WTC11 (cell line): ENCODE results near the gene PRR13. TPM values are rescaled to one million over a fixed set of nuclear protein-coding genes. Genes with fewer than 3 reads are reported as not detected.
A peak's percentile ranks its signal among the peaks of the same experiment; 100 is the strongest.

Experiments
- ATAC-seq: fragments of 200-7000 bp; cut with Tn5 transposase; 2 replicates; pipeline ENCODE4 v1.10.0; 2021; ENCODE audit warnings: mild to moderate bottlenecking, moderate library complexity
- CTCF ChIA-PET: fragments of 300-600 bp; sonication (Branson Sonifier 250); formaldehyde crosslinking; loops from one replicate; lab custom pipeline; 2021; ENCODE audit warnings: antibody characterized with exemption; lab: Charles Lee
- POLR2A ChIA-PET: fragments of 350-600 bp; sonication (Branson Sonifier 250); formaldehyde crosslinking; loops from one replicate; lab custom pipeline; 2021; ENCODE audit warnings: antibody characterized with exemption; lab: Charles Lee
- DNase-seq: peaks from one replicate; pipeline ENCODE4 v3.0.0; 2021; ENCODE audit warnings: low spot score
- H3K27ac Mint-ChIP-seq: 2 replicates; pipeline ENCODE4 v1.8.0; 2021; ENCODE audit warnings: mixed read lengths
- H3K27me3 Mint-ChIP-seq: 2 replicates; pipeline ENCODE4 v1.8.0; 2021; ENCODE audit warnings: low read depth, mild to moderate bottlenecking, moderate library complexity, mixed read lengths
- H3K36me3 Mint-ChIP-seq: 2 replicates; pipeline ENCODE4 v1.8.0; 2021; ENCODE audit warnings: mixed read lengths
- H3K4me1 Mint-ChIP-seq: 2 replicates; pipeline ENCODE4 v1.8.0; 2022; ENCODE audit warnings: mixed read lengths
- H3K4me3 Mint-ChIP-seq: 2 replicates; pipeline ENCODE4 v1.8.0; 2021; ENCODE audit warnings: mild to moderate bottlenecking, moderate library complexity, mixed read lengths
- H3K9me3 Mint-ChIP-seq: 2 replicates; pipeline ENCODE4 v1.8.0; 2021; ENCODE audit warnings: mixed read lengths
- ATF6 ChIP-seq: sonication (generic); formaldehyde crosslinking; IDR thresholded peaks from 2 replicates; pipeline ENCODE4 v1.8.1; 2023; ENCODE audit warnings: mild to moderate bottlenecking, missing genetic modification reagents
- CREB1 ChIP-seq: sonication (generic); formaldehyde crosslinking; IDR thresholded peaks from 2 replicates; pipeline ENCODE4 v1.8.0; 2023; ENCODE audit warnings: mild to moderate bottlenecking, missing genetic modification reagents
- CREM ChIP-seq: sonication (generic); formaldehyde crosslinking; IDR thresholded peaks from 2 replicates; pipeline ENCODE4 v1.8.1; 2022; ENCODE audit warnings: mild to moderate bottlenecking, missing genetic modification reagents, moderate library complexity
- ETV6 ChIP-seq: sonication (generic); formaldehyde crosslinking; IDR thresholded peaks from 2 replicates; pipeline ENCODE4 v1.8.1; 2022; ENCODE audit warnings: mild to moderate bottlenecking, missing genetic modification reagents
- FOXJ3 ChIP-seq: sonication (generic); formaldehyde crosslinking; IDR thresholded peaks from 2 replicates; pipeline ENCODE4 v1.9.0; 2021; ENCODE audit warnings: missing genetic modification reagents, mild to moderate bottlenecking, borderline replicate concordance
- FOXK1 ChIP-seq: sonication (generic); formaldehyde crosslinking; IDR thresholded peaks from 2 replicates; pipeline ENCODE4 v1.8.0; 2022; ENCODE audit warnings: mild to moderate bottlenecking, moderate library complexity, missing genetic modification reagents
- FOXP4 ChIP-seq: sonication (generic); formaldehyde crosslinking; IDR thresholded peaks from 2 replicates; pipeline ENCODE4 v1.8.0; 2022; ENCODE audit warnings: mild to moderate bottlenecking, missing genetic modification reagents
- GABPB1 ChIP-seq: sonication (generic); formaldehyde crosslinking; IDR thresholded peaks from 2 replicates; pipeline ENCODE4 v1.8.1; 2023; ENCODE audit warnings: mild to moderate bottlenecking, missing genetic modification reagents
- JAZF1 ChIP-seq: fragments of 250-450 bp; sonication (Bioruptor Pico); IDR thresholded peaks from 2 replicates; pipeline ENCODE4 v1.9.0; 2021; ENCODE audit warnings: moderate library complexity, mild to moderate bottlenecking, inconsistent platforms
- MAX ChIP-seq: sonication (generic); formaldehyde crosslinking; IDR thresholded peaks from 2 replicates; pipeline ENCODE4 v1.8.0; 2022; ENCODE audit warnings: mild to moderate bottlenecking, missing genetic modification reagents
- NFE2L1 ChIP-seq: sonication (generic); formaldehyde crosslinking; IDR thresholded peaks from 2 replicates; pipeline ENCODE4 v1.8.1; 2023; ENCODE audit warnings: missing genetic modification reagents
- NR2C2 ChIP-seq: sonication (generic); formaldehyde crosslinking; IDR thresholded peaks from 2 replicates; pipeline ENCODE4 v1.8.0; 2022; ENCODE audit warnings: mild to moderate bottlenecking, missing genetic modification reagents
- RORB ChIP-seq: fragments of 250-450 bp; sonication (Bioruptor Pico); IDR thresholded peaks from 2 replicates; pipeline ENCODE4 v1.9.0; 2021; ENCODE audit warnings: mild to moderate bottlenecking
- SMAD4 ChIP-seq: sonication (generic); formaldehyde crosslinking; IDR thresholded peaks from 2 replicates; pipeline ENCODE4 v1.8.0; 2022; ENCODE audit warnings: mild to moderate bottlenecking, missing genetic modification reagents
- TEAD1 ChIP-seq: sonication (generic); formaldehyde crosslinking; IDR thresholded peaks from 2 replicates; pipeline ENCODE4 v1.8.0; 2022; ENCODE audit warnings: mild to moderate bottlenecking, missing genetic modification reagents
- ZBTB21 ChIP-seq: sonication (generic); formaldehyde crosslinking; IDR thresholded peaks from 2 replicates; pipeline ENCODE4 v1.8.1; 2023; ENCODE audit warnings: mild to moderate bottlenecking, missing genetic modification reagents, borderline replicate concordance
- ZNF263 ChIP-seq: sonication (generic); formaldehyde crosslinking; IDR thresholded peaks from 2 replicates; pipeline ENCODE4 v1.8.1; 2022; ENCODE audit warnings: low read depth, mild to moderate bottlenecking, moderate library complexity, missing genetic modification reagents
- ZNF281 ChIP-seq: sonication (generic); formaldehyde crosslinking; IDR thresholded peaks from 2 replicates; pipeline ENCODE4 v1.8.0; 2023; ENCODE audit warnings: mild to moderate bottlenecking, missing genetic modification reagents
- ZNF423 ChIP-seq: fragments of 250-450 bp; sonication (Bioruptor Pico); IDR thresholded peaks from 2 replicates; pipeline ENCODE4 v2.1.2; 2022; ENCODE audit warnings: mild to moderate bottlenecking, moderate library complexity
- ZNF671 ChIP-seq: fragments of 250-450 bp; sonication (Bioruptor Pico); IDR thresholded peaks from 2 replicates; pipeline ENCODE4 v1.8.0; 2021; ENCODE audit warnings: mild to moderate bottlenecking
- ZSCAN18 ChIP-seq: fragments of 250-450 bp; sonication (Bioruptor Pico); IDR thresholded peaks from 2 replicates; pipeline ENCODE4 v2.1.2; 2022; ENCODE audit warnings: mild to moderate bottlenecking, moderate library complexity
- total RNA-seq: library from RNA; stranded (reverse); gene quantifications from 3 replicates; pipeline ENCODE4 v1.2.3, GENCODE V29; 2021
- TF ChIP-seq, protein P1 (sequence below): sonication (generic); formaldehyde crosslinking; IDR thresholded peaks from 2 replicates; pipeline ENCODE4 v1.8.0; 2022; ENCODE audit warnings: mild to moderate bottlenecking, missing genetic modification reagents
- TF ChIP-seq, protein P2 (sequence below): sonication (generic); formaldehyde crosslinking; IDR thresholded peaks from 2 replicates; pipeline ENCODE4 v1.8.1; 2022; ENCODE audit warnings: mild to moderate bottlenecking, missing genetic modification reagents, moderate library complexity, borderline replicate concordance
- TF ChIP-seq, protein P3 (sequence below): sonication (generic); formaldehyde crosslinking; IDR thresholded peaks from 2 replicates; pipeline ENCODE4 v1.8.1; 2022; ENCODE audit warnings: low read depth, missing genetic modification reagents, borderline replicate concordance

PRR13 gene
- total RNA-seq, 1 experiment from 2014 or later: 187 TPM

- peak; percentile 91 for TF ChIP-seq FOXK1 (CRISPR knock-in tag)
- no peak for TF ChIP-seq ZNF281 (CRISPR knock-in tag)
- peak; percentile 98 for TF ChIP-seq GABPB1 (CRISPR knock-in tag)
- peak; percentile 66; the same call in 1 of the 2 replicates for TF ChIP-seq TEAD1 (CRISPR knock-in tag)
- no peak for TF ChIP-seq SMAD4
- peak; percentile 11; the same call in 1 of the 2 replicates for TF ChIP-seq NFE2L1 (CRISPR knock-in tag)
- TF ChIP-seq FOXP4: peak; percentile 82
- TF ChIP-seq NR2C2: peak; percentile 99
- peak; percentile 65; the same call in 1 of the 2 replicates for TF ChIP-seq CREB1 (CRISPR knock-in tag)
- TF ChIP-seq, protein P1, sequence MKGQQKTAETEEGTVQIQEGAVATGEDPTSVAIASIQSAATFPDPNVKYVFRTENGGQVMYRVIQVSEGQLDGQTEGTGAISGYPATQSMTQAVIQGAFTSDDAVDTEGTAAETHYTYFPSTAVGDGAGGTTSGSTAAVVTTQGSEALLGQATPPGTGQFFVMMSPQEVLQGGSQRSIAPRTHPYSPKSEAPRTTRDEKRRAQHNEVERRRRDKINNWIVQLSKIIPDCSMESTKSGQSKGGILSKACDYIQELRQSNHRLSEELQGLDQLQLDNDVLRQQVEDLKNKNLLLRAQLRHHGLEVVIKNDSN: peak; percentile 18; the same call in 1 of the 2 replicates
- TF ChIP-seq ZNF423 (CRISPR knock-in tag): peak; percentile 4; the same call in 1 of the 2 replicates
- peak; percentile 85 for TF ChIP-seq ZBTB21 (CRISPR knock-in tag)
- TF ChIP-seq ZNF263 (CRISPR knock-in tag): no peak
- peak; percentile 68; the same call in 1 of the 2 replicates for TF ChIP-seq ETV6
- no peak for TF ChIP-seq RORB
Measured at GRCh38 chr12:53451661-53452158, 10.2 kb downstream of the PRR13 start, which contains the start of gene PCBP2 (continued).

GRCh38 chr12:53452159-53453077 is 10.9 kb downstream of the PRR13 start:
- Mint-ChIP-seq H3K4me3 (peak overlapping the region; percentile 96), H3K27ac (peak overlapping the region; percentile 100), H3K27me3 (no peaks in the 10 kb centered on the region), H3K4me1 (peaks cover 23% of the 10 kb centered on the region), H3K36me3 (peaks cover 54% of the 10 kb centered on the region), H3K9me3 (no peaks in the 10 kb centered on the region)
- ChIA-PET CTCF (no interaction called here), POLR2A (interaction anchor here (0.7 kb wide), 1 partner anchor 104 kb away, joined by 6 read pairs; no protein-coding TSS in a partner anchor)
- ATAC-seq (peak; percentile 38), DNase-seq (peak; percentile 86)
- no peak for TF ChIP-seq ZNF671 (CRISPR knock-in tag)
- no peak for TF ChIP-seq CREM (CRISPR knock-in tag)
- TF ChIP-seq, protein P2, sequence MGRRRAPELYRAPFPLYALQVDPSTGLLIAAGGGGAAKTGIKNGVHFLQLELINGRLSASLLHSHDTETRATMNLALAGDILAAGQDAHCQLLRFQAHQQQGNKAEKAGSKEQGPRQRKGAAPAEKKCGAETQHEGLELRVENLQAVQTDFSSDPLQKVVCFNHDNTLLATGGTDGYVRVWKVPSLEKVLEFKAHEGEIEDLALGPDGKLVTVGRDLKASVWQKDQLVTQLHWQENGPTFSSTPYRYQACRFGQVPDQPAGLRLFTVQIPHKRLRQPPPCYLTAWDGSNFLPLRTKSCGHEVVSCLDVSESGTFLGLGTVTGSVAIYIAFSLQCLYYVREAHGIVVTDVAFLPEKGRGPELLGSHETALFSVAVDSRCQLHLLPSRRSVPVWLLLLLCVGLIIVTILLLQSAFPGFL (CRISPR knock-in tag): no peak
- TF ChIP-seq NFE2L1 (CRISPR knock-in tag): no peak
- TF ChIP-seq ATF6 (CRISPR knock-in tag): no peak
- TF ChIP-seq MAX: no peak; the same call in 1 of the 2 replicates
- TF ChIP-seq, protein P3, sequence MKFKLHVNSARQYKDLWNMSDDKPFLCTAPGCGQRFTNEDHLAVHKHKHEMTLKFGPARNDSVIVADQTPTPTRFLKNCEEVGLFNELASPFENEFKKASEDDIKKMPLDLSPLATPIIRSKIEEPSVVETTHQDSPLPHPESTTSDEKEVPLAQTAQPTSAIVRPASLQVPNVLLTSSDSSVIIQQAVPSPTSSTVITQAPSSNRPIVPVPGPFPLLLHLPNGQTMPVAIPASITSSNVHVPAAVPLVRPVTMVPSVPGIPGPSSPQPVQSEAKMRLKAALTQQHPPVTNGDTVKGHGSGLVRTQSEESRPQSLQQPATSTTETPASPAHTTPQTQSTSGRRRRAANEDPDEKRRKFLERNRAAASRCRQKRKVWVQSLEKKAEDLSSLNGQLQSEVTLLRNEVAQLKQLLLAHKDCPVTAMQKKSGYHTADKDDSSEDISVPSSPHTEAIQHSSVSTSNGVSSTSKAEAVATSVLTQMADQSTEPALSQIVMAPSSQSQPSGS (CRISPR knock-in tag): no peak
- no peak for TF ChIP-seq JAZF1 (CRISPR knock-in tag)
- no peak for TF ChIP-seq FOXJ3 (CRISPR knock-in tag)
- no peak for TF ChIP-seq ZSCAN18 (CRISPR knock-in tag)
